SK-MEL-5 (cell line): ENCODE measurements around the gene RNASEH2C. TPM values are rescaled to one million over a fixed set of nuclear protein-coding genes. Genes with fewer than 3 reads are reported as not detected.
"Not testable (repeated sequence)": the region's sequence is repeated elsewhere in the genome, so short reads cannot be mapped to it uniquely, and the experiment has no call there.

Experiments
- DNase-seq: peaks from one replicate; pipeline ENCODE4 v3.0.0-alpha.2; 2016; ENCODE audit warnings: low read depth, low spot score
- in situ Hi-C: cut with HindIII; loops from 2 replicates; pipeline ENCODE4 v1.10.0; 2016; ENCODE audit warnings: low sequenced_read_pairs, high pct_unique_total_duplicates, low pct_unique_long_range_greater_than_20kb
- total RNA-seq: library from RNA; depleted of rRNA; stranded (reverse); fragments of >200 nt; shearing (Covaris generic); gene quantifications from 2 replicates; pipeline ENCODE4 v1.2.3, GENCODE V29; 2014

Gene RNASEH2C
- total RNA-seq, 1 experiment from 2014 or later, result 37.4 TPM

- in situ Hi-C loops, result no loop called here
- DNase-seq, result no peak
Measured at GRCh38 chr11:65722261-65722660, 1.7 kb upstream of the RNASEH2C start.

- DNase-seq, result no peak
- in situ Hi-C loops, result no loop called here
Measured at GRCh38 chr11:65719871-65720210, 757 bp downstream of the RNASEH2C start.

GRCh38 chr11:65718964-65719492, 1.6 kb downstream of the RNASEH2C start:
- DNase-seq, result no peak
- in situ Hi-C loops, result no loop called here

GRCh38 chr11:65718531-65718930, 2.1 kb downstream of the RNASEH2C start:
- DNase-seq, result no peak
- in situ Hi-C loops, result no loop called here

GRCh38 chr11:65717906-65718305, 2.7 kb downstream of the RNASEH2C start:
- in situ Hi-C loops, result no loop called here
- DNase-seq, result no peak

- DNase-seq, result no peak
- in situ Hi-C loops, result no loop called here
Measured at GRCh38 chr11:65716774-65717405, 3.7 kb downstream of the RNASEH2C start.

GRCh38 chr11:65716302-65716701, 4.3 kb downstream of the RNASEH2C start:
- no peak for DNase-seq

GRCh38 chr11:65714433-65714832, 6.2 kb downstream of the RNASEH2C start:
- DNase-seq, result no peak
- in situ Hi-C loops, result no loop called here

More at GRCh38 chr11:65716302-65716701, 4.3 kb downstream of the RNASEH2C start:
- in situ Hi-C loops, result no loop called here

GRCh38 chr11:65713212-65713969, 7.2 kb downstream of the RNASEH2C start:
- in situ Hi-C loops, result no loop called here
- no peak for DNase-seq

GRCh38 chr11:65712633-65713076, 7.9 kb downstream of the RNASEH2C start:
- in situ Hi-C loops, result no loop called here
- no peak for DNase-seq

- DNase-seq, result peak; percentile 97
- in situ Hi-C loops, result no loop called here
Measured at GRCh38 chr11:65711785-65712632, 8.6 kb downstream of the RNASEH2C start, which contains the start of gene KAT5. Gene KAT5 (plus strand): TSS chr11:65712252. CDS start chr11:65712268, 16 bp downstream.

GRCh38 chr11:65710421-65710820, 10.2 kb downstream of the RNASEH2C start:
- in situ Hi-C loops, result no loop called here
- DNase-seq, result no peak

GRCh38 chr11:65709661-65710060, 10.9 kb downstream of the RNASEH2C start:
- in situ Hi-C loops, result no loop called here
- DNase-seq, result no peak

GRCh38 chr11:65708451-65708850, 12.1 kb downstream of the RNASEH2C start:
- in situ Hi-C loops, result no loop called here
- DNase-seq, result no peak

- DNase-seq, in situ Hi-C loops: not testable (repeated sequence)
Measured at GRCh38 chr11:65707002-65707401, 13.6 kb downstream of the RNASEH2C start.

- peak; percentile 55 for DNase-seq
- in situ Hi-C loops, result not testable (repeated sequence)
Measured at GRCh38 chr11:65706303-65706763, 14.3 kb downstream of the RNASEH2C start.

- in situ Hi-C loops, result no loop called here
- DNase-seq, result no peak
Measured at GRCh38 chr11:65703846-65704245, 16.8 kb downstream of the RNASEH2C start.

- DNase-seq, result no peak
Measured at GRCh38 chr11:65701686-65702085, 18.9 kb downstream of the RNASEH2C start.

More at GRCh38 chr11:65701686-65702085, 18.9 kb downstream of the RNASEH2C start:
- in situ Hi-C loops, result no loop called here
